Measurements from ENCODE around the gene SLC27A6.
A peak's percentile ranks its signal among the peaks of the same experiment; 100 is the strongest.

The SLC27A6 gene, protein sequence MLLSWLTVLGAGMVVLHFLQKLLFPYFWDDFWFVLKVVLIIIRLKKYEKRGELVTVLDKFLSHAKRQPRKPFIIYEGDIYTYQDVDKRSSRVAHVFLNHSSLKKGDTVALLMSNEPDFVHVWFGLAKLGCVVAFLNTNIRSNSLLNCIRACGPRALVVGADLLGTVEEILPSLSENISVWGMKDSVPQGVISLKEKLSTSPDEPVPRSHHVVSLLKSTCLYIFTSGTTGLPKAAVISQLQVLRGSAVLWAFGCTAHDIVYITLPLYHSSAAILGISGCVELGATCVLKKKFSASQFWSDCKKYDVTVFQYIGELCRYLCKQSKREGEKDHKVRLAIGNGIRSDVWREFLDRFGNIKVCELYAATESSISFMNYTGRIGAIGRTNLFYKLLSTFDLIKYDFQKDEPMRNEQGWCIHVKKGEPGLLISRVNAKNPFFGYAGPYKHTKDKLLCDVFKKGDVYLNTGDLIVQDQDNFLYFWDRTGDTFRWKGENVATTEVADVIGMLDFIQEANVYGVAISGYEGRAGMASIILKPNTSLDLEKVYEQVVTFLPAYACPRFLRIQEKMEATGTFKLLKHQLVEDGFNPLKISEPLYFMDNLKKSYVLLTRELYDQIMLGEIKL

DNA sequence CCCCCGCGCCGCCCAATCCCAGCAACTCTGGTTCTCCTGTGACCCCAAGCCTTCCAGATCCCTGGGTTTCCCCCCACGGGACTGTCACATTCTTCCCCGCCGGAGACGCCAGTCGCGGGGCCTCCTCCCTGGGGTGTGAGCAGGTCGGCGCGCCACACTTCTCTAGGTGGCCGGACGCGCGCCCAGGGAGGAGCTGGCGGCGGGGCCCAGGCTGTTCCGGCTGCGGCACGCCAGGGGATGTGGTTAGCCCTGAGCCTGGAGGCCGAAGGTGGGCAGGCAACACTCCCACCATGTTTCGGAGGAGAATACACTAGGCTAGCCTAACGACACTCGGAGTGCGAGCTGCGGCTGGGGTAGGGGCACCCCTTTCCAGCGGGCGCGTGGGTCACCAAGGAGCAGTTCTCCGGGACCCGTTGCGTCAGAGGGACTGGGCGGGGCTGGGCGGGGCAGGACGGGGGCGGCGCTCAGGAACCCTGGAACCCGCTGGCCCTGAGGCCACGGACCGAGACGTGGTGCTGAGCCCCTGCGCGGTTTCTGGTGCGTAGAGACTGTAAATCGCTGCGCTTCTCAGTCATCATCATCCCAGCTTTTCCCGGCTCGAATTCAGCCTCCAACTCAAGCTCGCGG is at the start of gene SLC27A6:
TSS of gene SLC27A6 (plus strand) at position 478 of the 627 bp plus-strand sequence. CDS start 650 bp downstream, outside the sequence.
- TF ChIP-seq, protein P1, sequence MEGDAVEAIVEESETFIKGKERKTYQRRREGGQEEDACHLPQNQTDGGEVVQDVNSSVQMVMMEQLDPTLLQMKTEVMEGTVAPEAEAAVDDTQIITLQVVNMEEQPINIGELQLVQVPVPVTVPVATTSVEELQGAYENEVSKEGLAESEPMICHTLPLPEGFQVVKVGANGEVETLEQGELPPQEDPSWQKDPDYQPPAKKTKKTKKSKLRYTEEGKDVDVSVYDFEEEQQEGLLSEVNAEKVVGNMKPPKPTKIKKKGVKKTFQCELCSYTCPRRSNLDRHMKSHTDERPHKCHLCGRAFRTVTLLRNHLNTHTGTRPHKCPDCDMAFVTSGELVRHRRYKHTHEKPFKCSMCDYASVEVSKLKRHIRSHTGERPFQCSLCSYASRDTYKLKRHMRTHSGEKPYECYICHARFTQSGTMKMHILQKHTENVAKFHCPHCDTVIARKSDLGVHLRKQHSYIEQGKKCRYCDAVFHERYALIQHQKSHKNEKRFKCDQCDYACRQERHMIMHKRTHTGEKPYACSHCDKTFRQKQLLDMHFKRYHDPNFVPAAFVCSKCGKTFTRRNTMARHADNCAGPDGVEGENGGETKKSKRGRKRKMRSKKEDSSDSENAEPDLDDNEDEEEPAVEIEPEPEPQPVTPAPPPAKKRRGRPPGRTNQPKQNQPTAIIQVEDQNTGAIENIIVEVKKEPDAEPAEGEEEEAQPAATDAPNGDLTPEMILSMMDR (IDR thresholded peaks at IDR 0.05), result no peak
- Mint-ChIP-seq H3K27ac (no peak within 1 kb of the TSS), H3K36me3 (ENCODE audit: low read depth) (no peaks in the 10 kb centered on the region), H3K4me3 (peak within 1 kb of the TSS; percentile 81), H3K27me3 (ENCODE audit: low read depth, poor library complexity) (peaks cover 29% of the 10 kb centered on the region), H3K4me1 (peaks cover 6% of the 10 kb centered on the region), H3K9me3 (peaks cover 34% of the 10 kb centered on the region)
- peak; percentile 76 for DNase-seq

DNA sequence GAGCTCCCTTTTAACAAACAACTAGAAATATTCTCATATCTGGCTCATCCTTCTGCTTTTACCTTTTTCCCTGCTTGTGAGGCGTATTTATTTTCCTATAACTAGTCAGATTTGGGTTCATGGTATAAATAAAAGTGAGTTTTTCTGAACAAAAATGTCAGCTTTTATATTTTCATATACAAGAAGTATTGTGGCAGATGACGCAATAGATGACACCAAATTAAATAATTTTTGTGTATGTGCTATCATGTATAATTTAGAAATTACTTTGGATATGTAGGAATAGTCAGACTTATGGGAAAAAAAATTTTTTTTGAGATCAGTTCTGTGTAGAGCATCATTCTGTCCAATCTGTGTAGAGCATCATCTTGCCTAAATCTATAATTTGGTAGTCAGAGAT is 45.7 kb upstream of the SLC27A6 start:
- Mint-ChIP-seq H3K9me3 (no peaks in the 10 kb centered on the region), H3K36me3 (ENCODE audit: low read depth) (no peaks in the 10 kb centered on the region), H3K4me1 (no peaks in the 10 kb centered on the region), H3K27me3 (ENCODE audit: low read depth, poor library complexity) (no peaks in the 10 kb centered on the region), H3K27ac (no peak overlapping the region), H3K4me3 (no peak overlapping the region)
- DNase-seq, result no peak
- TF ChIP-seq, protein P1 (IDR thresholded peaks at IDR 0.05), result no peak

DNA sequence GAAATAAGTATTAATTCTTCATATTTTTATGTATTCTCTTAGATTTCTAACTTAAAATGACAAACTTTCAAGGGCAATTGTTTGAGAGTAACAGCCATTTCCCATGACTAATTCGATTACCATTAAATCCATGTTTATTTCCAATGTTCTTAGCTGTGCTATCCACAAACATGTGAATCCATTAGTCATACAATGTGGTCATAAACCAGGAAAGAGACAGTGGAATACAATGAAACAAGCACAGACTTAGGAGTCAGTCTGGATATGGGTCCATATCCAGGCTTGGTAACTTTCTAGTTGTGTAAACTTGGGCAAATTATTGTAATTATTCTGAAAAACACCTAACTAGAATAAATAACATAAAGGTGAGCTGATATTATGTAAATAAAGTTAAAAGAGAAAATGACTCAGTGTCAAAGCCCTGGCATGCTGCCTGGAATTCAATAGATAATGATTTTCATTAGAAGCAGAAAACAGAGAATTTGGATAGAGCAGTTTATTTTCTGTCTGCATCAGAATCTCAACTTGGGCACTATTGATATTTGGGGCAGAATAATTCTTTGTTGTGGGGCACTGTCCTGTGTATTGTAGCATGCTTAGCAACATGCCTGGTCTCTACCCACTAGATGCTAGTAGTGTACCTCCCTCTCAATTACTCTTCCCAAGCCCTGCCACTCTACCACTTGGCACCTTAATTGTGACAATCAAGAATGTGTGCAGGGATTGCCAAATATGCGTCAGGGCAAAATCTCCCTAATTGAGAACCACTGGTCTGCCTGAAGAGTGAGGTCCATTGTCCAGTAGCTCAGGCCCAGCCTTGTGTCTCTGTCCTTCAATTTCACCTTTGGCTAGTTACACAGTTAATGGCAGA is 44.7 kb upstream of the SLC27A6 start:
- TF ChIP-seq, protein P1 (IDR thresholded peaks at IDR 0.05), result no peak
- H3K27ac Mint-ChIP-seq, result no peak overlapping the region

DNA sequence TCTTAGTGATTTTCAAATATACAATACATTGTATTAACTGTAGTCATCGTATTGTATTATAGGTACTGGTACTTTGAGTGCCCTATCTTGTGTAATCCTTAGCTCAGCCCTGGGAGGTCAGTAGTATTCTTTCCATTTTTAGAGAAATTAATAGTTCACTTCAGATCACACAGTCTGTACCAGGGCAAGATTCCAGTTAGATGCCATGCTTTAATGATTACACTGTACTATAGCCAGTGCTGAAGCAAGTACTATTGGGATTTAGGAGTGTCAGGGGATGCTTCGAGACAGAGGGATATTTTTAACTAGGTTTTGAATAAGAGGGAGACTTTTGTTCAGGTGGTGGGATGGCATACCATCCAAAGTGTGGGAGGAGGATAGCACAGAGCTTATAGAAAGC is 41.0 kb upstream of the SLC27A6 start:
- no peak overlapping the region for H3K4me3 Mint-ChIP-seq
- no peak for DNase-seq
- no peaks in the 10 kb centered on the region for H3K4me1 Mint-ChIP-seq
- H3K9me3 Mint-ChIP-seq, result no peaks in the 10 kb centered on the region
- H3K36me3 Mint-ChIP-seq (ENCODE audit: low read depth), result no peaks in the 10 kb centered on the region
- TF ChIP-seq, protein P1 (IDR thresholded peaks at IDR 0.05), result no peak
- no peak overlapping the region for H3K27ac Mint-ChIP-seq
- H3K27me3 Mint-ChIP-seq (ENCODE audit: low read depth, poor library complexity), result peaks cover 3% of the 10 kb centered on the region

More for the DNA sequence above, 44.7 kb upstream of the SLC27A6 start:
- Mint-ChIP-seq H3K27me3 (ENCODE audit: low read depth, poor library complexity) (no peaks in the 10 kb centered on the region), H3K9me3 (no peaks in the 10 kb centered on the region), H3K36me3 (ENCODE audit: low read depth) (no peaks in the 10 kb centered on the region), H3K4me1 (no peaks in the 10 kb centered on the region), H3K4me3 (no peak overlapping the region)
- DNase-seq, result no peak

DNA sequence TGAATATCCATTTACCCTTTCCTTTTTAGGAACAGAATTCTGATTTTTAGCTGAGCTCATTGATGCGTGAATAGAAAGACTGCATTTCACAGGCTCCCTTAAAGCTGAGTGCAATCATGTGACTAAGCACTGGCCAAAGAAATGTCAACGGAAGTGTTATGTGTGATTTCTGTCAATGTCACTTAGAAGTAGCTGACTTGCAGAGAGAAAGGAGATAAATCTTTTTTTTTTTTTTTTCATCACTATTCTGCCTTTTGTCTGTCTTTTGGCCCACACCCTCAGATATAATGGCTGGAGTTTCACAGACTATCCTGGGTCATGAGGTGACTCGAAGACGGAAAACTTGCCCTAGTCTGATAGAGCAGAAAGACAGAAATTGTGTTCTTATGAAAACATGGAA is 39.3 kb upstream of the SLC27A6 start:
- peaks cover 3% of the 10 kb centered on the region for H3K27me3 Mint-ChIP-seq (ENCODE audit: low read depth, poor library complexity)

More for the DNA sequence above, 39.3 kb upstream of the SLC27A6 start:
- no peaks in the 10 kb centered on the region for H3K36me3 Mint-ChIP-seq (ENCODE audit: low read depth)
- no peak overlapping the region for H3K4me3 Mint-ChIP-seq
- no peaks in the 10 kb centered on the region for H3K4me1 Mint-ChIP-seq
- H3K9me3 Mint-ChIP-seq, result no peaks in the 10 kb centered on the region
- no peak overlapping the region for H3K27ac Mint-ChIP-seq
- DNase-seq, result no peak
- TF ChIP-seq, protein P1 (IDR thresholded peaks at IDR 0.05), result no peak

All from nephron progenitor cell (in vitro differentiated cells).